Activated B cell treated with CpG ODN at 0.5 μM for 24 hours (primary cell): ENCODE results near the gene SCML1. TPM values are rescaled to one million over a fixed set of nuclear protein-coding genes. Genes with fewer than 3 reads are reported as not detected.
"Not testable (repeated sequence)": the region's sequence is repeated elsewhere in the genome, so short reads cannot be mapped to it uniquely, and the experiment has no call there.

Source experiments
- ATAC-seq: fragments of 200-7000 bp; cut with Tn5 transposase; one replicate; pipeline ENCODE4 v1.10.0; 2021; ENCODE audit warnings: low read depth, mild to moderate bottlenecking, moderate library complexity
- CTCF ChIA-PET: fragments of 350-600 bp; sonication (Branson Sonifier 250); formaldehyde crosslinking; loops from one replicate; lab custom pipeline; 2021; ENCODE audit warnings: antibody characterized with exemption; lab: Charles Lee
- POLR2A ChIA-PET: fragments of 350-600 bp; sonication (Branson Sonifier 250); formaldehyde crosslinking; loops from one replicate; lab custom pipeline; 2021; ENCODE audit warnings: antibody characterized with exemption; lab: Charles Lee
- DNase-seq: peaks from one replicate; pipeline ENCODE4 v3.0.0; 2022
- H3K27ac Mint-ChIP-seq: one replicate; pipeline ENCODE4 v1.8.0; 2020; ENCODE audit warnings: mixed read lengths
- H3K27me3 Mint-ChIP-seq: one replicate; pipeline ENCODE4 v1.8.0; 2021; ENCODE audit warnings: mixed read lengths
- H3K36me3 Mint-ChIP-seq: one replicate; pipeline ENCODE4 v1.8.0; 2021; ENCODE audit warnings: low read depth, mixed read lengths
- H3K4me1 Mint-ChIP-seq: one replicate; pipeline ENCODE4 v1.8.0; 2021; ENCODE audit warnings: mixed read lengths
- H3K4me3 Mint-ChIP-seq: one replicate; pipeline ENCODE4 v1.8.0; 2020; ENCODE audit warnings: mild to moderate bottlenecking, mixed read lengths
- H3K9me3 Mint-ChIP-seq: one replicate; pipeline ENCODE4 v1.8.0; 2020; ENCODE audit warnings: mixed read lengths
- CTCF ChIP-seq: fragments of 200-600 bp; IDR thresholded peaks from one replicate; pipeline ENCODE4 v1.8.0; 2022; ENCODE audit warnings: antibody characterized with exemption, mild to moderate bottlenecking
- intact Hi-C: fragments of 100-400 bp; cut with micrococcal nuclease; formaldehyde crosslinking; loops from one replicate; pipeline ENCODE4 v1.15.1; 2024
- total RNA-seq: library from RNA; stranded (reverse); gene quantifications from 2 replicates; pipeline ENCODE4 v1.2.3, GENCODE V29; 2022

The SCML1 gene
- total RNA-seq, 1 donor from 2014 or later, result 6.5 TPM

- Mint-ChIP-seq H3K4me1 (no peaks in the 10 kb centered on the region), H3K9me3 (no peaks in the 10 kb centered on the region), H3K27ac (no peak overlapping the region), H3K4me3 (no peak overlapping the region), H3K27me3 (no peaks in the 10 kb centered on the region), H3K36me3 (no peaks in the 10 kb centered on the region)
- no peak for ATAC-seq
- ChIA-PET POLR2A (no interaction called here), CTCF (no interaction called here)
- no peak for DNase-seq
- no peak for TF ChIP-seq CTCF
- intact Hi-C loops, result no loop called here
Measured at GRCh38 chrX:17773221-17773876, 36.1 kb downstream of the SCML1 start.

GRCh38 chrX:17774053-17774452 is 36.8 kb downstream of the SCML1 start:
- DNase-seq (no peak), ATAC-seq (no peak)
- peaks cover 1% of the 10 kb centered on the region for H3K4me1 Mint-ChIP-seq
- H3K4me3 Mint-ChIP-seq, result no peak overlapping the region
- TF ChIP-seq CTCF, result no peak
- ChIA-PET CTCF (no interaction called here), POLR2A (no interaction called here)
- H3K27me3 Mint-ChIP-seq, result no peaks in the 10 kb centered on the region
- intact Hi-C loops, result no loop called here
- no peaks in the 10 kb centered on the region for H3K36me3 Mint-ChIP-seq
- no peak overlapping the region for H3K27ac Mint-ChIP-seq
- H3K9me3 Mint-ChIP-seq, result no peaks in the 10 kb centered on the region

GRCh38 chrX:17778997-17779396 is 41.7 kb downstream of the SCML1 start:
- POLR2A ChIA-PET, result no interaction called here
- Mint-ChIP-seq H3K27ac (no peak overlapping the region), H3K4me1 (peaks cover 1% of the 10 kb centered on the region), H3K4me3 (no peak overlapping the region), H3K9me3 (peaks cover 4% of the 10 kb centered on the region), H3K36me3 (no peaks in the 10 kb centered on the region), H3K27me3 (no peaks in the 10 kb centered on the region)
- TF ChIP-seq CTCF, result no peak
- CTCF ChIA-PET, result no interaction called here
- intact Hi-C loops, result no loop called here
- DNase-seq, result no peak
- ATAC-seq, result no peak

- Mint-ChIP-seq H3K27ac (no peak overlapping the region), H3K27me3 (no peaks in the 10 kb centered on the region), H3K4me1 (peaks cover 1% of the 10 kb centered on the region), H3K4me3 (no peak overlapping the region), H3K36me3 (no peaks in the 10 kb centered on the region), H3K9me3 (peaks cover 4% of the 10 kb centered on the region)
- TF ChIP-seq CTCF, result no peak
- intact Hi-C loops, result no loop called here
- ATAC-seq, result no peak
- ChIA-PET POLR2A (no interaction called here), CTCF (no interaction called here)
- DNase-seq, result no peak
Measured at GRCh38 chrX:17779434-17779833, 42.1 kb downstream of the SCML1 start.

GRCh38 chrX:17786554-17787347 is 49.5 kb downstream of the SCML1 start:
- DNase-seq, H3K27me3 Mint-ChIP-seq, H3K36me3 Mint-ChIP-seq, POLR2A ChIA-PET, ATAC-seq, H3K4me3 Mint-ChIP-seq, CTCF ChIA-PET, H3K4me1 Mint-ChIP-seq, H3K27ac Mint-ChIP-seq, intact Hi-C loops, H3K9me3 Mint-ChIP-seq: not testable (repeated sequence)
